Esophagus (tissue), 2 donors: ENCODE data around the gene CKAP5. TPM values are rescaled to one million over a fixed set of nuclear protein-coding genes. Genes with fewer than 3 reads are reported as not detected.

ENCODE experiments used
- H3K27ac ChIP-seq, 2 donors: one replicate each; pipeline ENCODE4 v1.5.1; 2013; ENCODE audit warnings: low read depth in 2 of 2, mild to moderate bottlenecking in 2 of 2, inconsistent platforms in 1 of 2, low read length in 1 of 2, moderate library complexity in 1 of 2
- H3K27me3 ChIP-seq, 2 donors: one replicate each; pipeline ENCODE4 v1.6.1; 2013; ENCODE audit warnings: low read length in 2 of 2, control low read depth in 1 of 2, mild to moderate bottlenecking in 1 of 2; ENCODE audit not compliant: insufficient read depth in 2 of 2, control insufficient read depth in 1 of 2
- H3K36me3 ChIP-seq, 2 donors: one replicate each; pipeline ENCODE4 v1.6.1; 2013; ENCODE audit warnings: low read length in 1 of 2; ENCODE audit not compliant: control insufficient read depth in 2 of 2, insufficient read depth in 2 of 2
- H3K4me1 ChIP-seq, 2 donors: one replicate each; pipeline ENCODE4 v1.6.1; 2013; ENCODE audit warnings: low read length in 1 of 2; ENCODE audit not compliant: control insufficient read depth in 2 of 2, insufficient read depth in 2 of 2
- H3K4me3 ChIP-seq, 2 donors: one replicate each; pipeline ENCODE4 v1.5.1; 2013; ENCODE audit warnings: low read length in 2 of 2, mild to moderate bottlenecking in 2 of 2, low read depth in 1 of 2, moderate library complexity in 1 of 2
- H3K9me3 ChIP-seq, 2 donors: one replicate each; pipeline ENCODE4 v1.6.1; 2013; ENCODE audit warnings: mild to moderate bottlenecking in 2 of 2, low read depth in 1 of 2, low read length in 1 of 2, moderate library complexity in 1 of 2; ENCODE audit not compliant: control insufficient read depth in 2 of 2, insufficient read depth in 1 of 2
- WGBS, 2 donors: extraction: QIAGEN DNeasy Blood & Tissue Kit; methylation state at CpG; one replicate each; pipeline ENCODE4 v1.1.7; 2013; 5-methylcytosine and 5-hydroxymethylcytosine counted together
- polyA plus RNA-seq, 2 donors: library from polyadenylated mRNA; stranded (reverse); fragments of 200-250 nt; gene quantifications; one replicate each; pipeline ENCODE4 v1.2.3, GENCODE V29; 2013
- donor health status: healthy with polysubstance abuse.
- donor health status: Bipolar disorder and iron deficiency.

Gene CKAP5
- polyA plus RNA-seq, 2 donors = 5.0 to 13.4 TPM

GRCh38 chr11:46837860-46838259 is 8.2 kb downstream of the CKAP5 start:
- H3K27me3 ChIP-seq = no peaks in the 10 kb centered on the region
- H3K27ac ChIP-seq = no peak overlapping the region
- H3K4me1 ChIP-seq = no peaks in the 10 kb centered on the region
- H3K4me3 ChIP-seq = no peak overlapping the region
- no peaks in the 10 kb centered on the region for H3K9me3 ChIP-seq
- H3K36me3 ChIP-seq = peaks cover 0 to 2% of the 10 kb centered on the region in 2 donors

- no peak overlapping the region for H3K4me3 ChIP-seq
- H3K9me3 ChIP-seq = no peaks in the 10 kb centered on the region
- peaks cover 0 to 2% of the 10 kb centered on the region in 2 donors for H3K36me3 ChIP-seq
- no peak overlapping the region for H3K27ac ChIP-seq
- no peaks in the 10 kb centered on the region for H3K4me1 ChIP-seq
- H3K27me3 ChIP-seq = no peaks in the 10 kb centered on the region
Observed at GRCh38 chr11:46836870-46837269, 9.2 kb downstream of the CKAP5 start.

GRCh38 chr11:46836431-46836830 is 9.6 kb downstream of the CKAP5 start:
- no peak overlapping the region for H3K4me3 ChIP-seq
- WGBS, 2 donors = 91 to 100% methylated on average over 1 of the region's 1 CpG

GRCh38 chr11:46835897-46836296 is 10.2 kb downstream of the CKAP5 start:
- peaks cover 0 to 2% of the 10 kb centered on the region in 2 donors for H3K36me3 ChIP-seq
- WGBS, 2 donors = 70 to 78% methylated on average over 3 of the region's 3 CpGs
- H3K4me3 ChIP-seq = no peak overlapping the region
- no peaks in the 10 kb centered on the region for H3K27me3 ChIP-seq
- H3K4me1 ChIP-seq = no peaks in the 10 kb centered on the region
- H3K9me3 ChIP-seq = no peaks in the 10 kb centered on the region
- no peak overlapping the region for H3K27ac ChIP-seq

More at GRCh38 chr11:46836431-46836830, 9.6 kb downstream of the CKAP5 start:
- Histone ChIP-seq H3K36me3 (peaks cover 0 to 2% of the 10 kb centered on the region in 2 donors), H3K27me3 (no peaks in the 10 kb centered on the region), H3K9me3 (no peaks in the 10 kb centered on the region), H3K27ac (no peak overlapping the region), H3K4me1 (no peaks in the 10 kb centered on the region)

- WGBS, 2 donors = 91 to 96% methylated on average over 4 of the region's 4 CpGs
- H3K9me3 ChIP-seq = no peaks in the 10 kb centered on the region
- no peaks in the 10 kb centered on the region for H3K27me3 ChIP-seq
- H3K4me3 ChIP-seq = no peak overlapping the region
- H3K36me3 ChIP-seq = no peaks in the 10 kb centered on the region
- H3K27ac ChIP-seq = no peak overlapping the region
- no peaks in the 10 kb centered on the region for H3K4me1 ChIP-seq
Observed at GRCh38 chr11:46834821-46835220, 11.3 kb downstream of the CKAP5 start.

GRCh38 chr11:46832511-46833214 is 13.4 kb downstream of the CKAP5 start:
- Histone ChIP-seq H3K27me3 (no peaks in the 10 kb centered on the region), H3K27ac (no peak overlapping the region), H3K4me1 (no peaks in the 10 kb centered on the region), H3K4me3 (no peak overlapping the region), H3K36me3 (no peaks in the 10 kb centered on the region), H3K9me3 (no peaks in the 10 kb centered on the region)
- 66 to 75% methylated on average over 5 of the region's 5 CpGs for WGBS, 2 donors

- no peaks in the 10 kb centered on the region for H3K9me3 ChIP-seq
- H3K4me1 ChIP-seq = no peaks in the 10 kb centered on the region
- H3K27me3 ChIP-seq = no peaks in the 10 kb centered on the region
- H3K27ac ChIP-seq = no peak overlapping the region
- H3K36me3 ChIP-seq = no peaks in the 10 kb centered on the region
- WGBS, 2 donors = 43 to 76% methylated on average over 1 of the region's 1 CpG
- H3K4me3 ChIP-seq = no peak overlapping the region
Observed at GRCh38 chr11:46827995-46828394, 18.1 kb downstream of the CKAP5 start.

- Histone ChIP-seq H3K4me3 (peak overlapping the region; percentile 70 to 76), H3K27me3 (no peaks in the 10 kb centered on the region), H3K27ac (peak overlapping the region; percentile 75 to 85), H3K4me1 (no peaks in the 10 kb centered on the region), H3K36me3 (no peaks in the 10 kb centered on the region), H3K9me3 (no peaks in the 10 kb centered on the region)
- WGBS, 2 donors = 1 to 3% methylated on average over 32 of the region's 32 CpGs
Observed at GRCh38 chr11:46826310-46827044, 19.6 kb downstream of the CKAP5 start.

GRCh38 chr11:46808799-46809431 is 37.2 kb downstream of the CKAP5 start:
- H3K9me3 ChIP-seq = no peaks in the 10 kb centered on the region

More at GRCh38 chr11:46808799-46809431, 37.2 kb downstream of the CKAP5 start:
- H3K36me3 ChIP-seq = no peaks in the 10 kb centered on the region
- no peak overlapping the region for H3K4me3 ChIP-seq
- no peaks in the 10 kb centered on the region for H3K4me1 ChIP-seq
- H3K27me3 ChIP-seq = no peaks in the 10 kb centered on the region
- no peak overlapping the region for H3K27ac ChIP-seq
- 73 to 76% methylated on average over 3 of the region's 3 CpGs for WGBS, 2 donors
